ENCODE measurements around the gene SNX27.
"Not testable (repeated sequence)": the region's sequence is repeated elsewhere in the genome, so short reads cannot be mapped to it uniquely, and the experiment has no call there.

The SNX27 gene

GRCh38 chr1:151606384-151606783 is 5.5 kb upstream of the SNX27 start:
- no peak for DNase-seq

GRCh38 chr1:151606857-151607256 is 5.0 kb upstream of the SNX27 start:
- no peak for DNase-seq

GRCh38 chr1:151610142-151610541 is 1.7 kb upstream of the SNX27 start:
- DNase-seq: no peak

- DNase-seq: no peak
Measured at GRCh38 chr1:151611288-151611790, 511 bp upstream of the SNX27 start.

GRCh38 chr1:151612501-151613281 is 841 bp downstream of the SNX27 start:
- no peak for DNase-seq

- DNase-seq: no peak
Measured at GRCh38 chr1:151613282-151613780, 1.5 kb downstream of the SNX27 start.

GRCh38 chr1:151615711-151616504 is 4.1 kb downstream of the SNX27 start:
- no peak for DNase-seq

- no peak for DNase-seq
Measured at GRCh38 chr1:151616505-151616849, 4.6 kb downstream of the SNX27 start.

GRCh38 chr1:151618003-151618402 is 6.2 kb downstream of the SNX27 start:
- DNase-seq: no peak

- DNase-seq: no peak
Measured at GRCh38 chr1:151618470-151618869, 6.6 kb downstream of the SNX27 start.

GRCh38 chr1:151618996-151619395 is 7.1 kb downstream of the SNX27 start:
- DNase-seq: not testable (repeated sequence)

- DNase-seq: no peak
Measured at GRCh38 chr1:151619489-151620093, 7.7 kb downstream of the SNX27 start.

GRCh38 chr1:151620286-151620685 is 8.4 kb downstream of the SNX27 start:
- DNase-seq: no peak

GRCh38 chr1:151621351-151621750 is 9.5 kb downstream of the SNX27 start:
- DNase-seq: no peak

GRCh38 chr1:151624783-151625182 is 12.9 kb downstream of the SNX27 start:
- no peak for DNase-seq

- DNase-seq: no peak
Measured at GRCh38 chr1:151626740-151627334, 15.0 kb downstream of the SNX27 start.

GRCh38 chr1:151629278-151629677 is 17.4 kb downstream of the SNX27 start:
- no peak for DNase-seq

- DNase-seq: no peak
Measured at GRCh38 chr1:151635479-151636072, 23.7 kb downstream of the SNX27 start.

- no peak for DNase-seq
Measured at GRCh38 chr1:151638074-151638775, 26.4 kb downstream of the SNX27 start.

GRCh38 chr1:151638812-151639211 is 27.0 kb downstream of the SNX27 start:
- no peak for DNase-seq

- DNase-seq: no peak
Measured at GRCh38 chr1:151639466-151639865, 27.6 kb downstream of the SNX27 start.

- DNase-seq: no peak
Measured at GRCh38 chr1:151641229-151641628, 29.4 kb downstream of the SNX27 start.

Measured in NCI-H2029 treated with DMSO at 0.1 percent for 48 hours (cell line).